OCI-LY1 (cell line): Measurements from ENCODE around the gene PGA5.

Source experiments
- H2AFZ ChIP-seq: fragments of 200-600 bp; sonication (generic), shearing (Covaris generic); 2 replicates; pipeline ENCODE4 v1.6.0; 2014; ENCODE audit warnings: antibody characterized with exemption, mild to moderate bottlenecking, low read length
- H3F3A ChIP-seq: fragments of 200-600 bp; sonication (generic), shearing (Covaris generic); 2 replicates; pipeline ENCODE4 v1.6.0; 2014; ENCODE audit warnings: mild to moderate bottlenecking, antibody characterized with exemption, low read length, moderate library complexity; ENCODE audit not compliant: insufficient read depth
- H3K27ac ChIP-seq: fragments of 200-600 bp; sonication (generic); 2 replicates; pipeline ENCODE4 v1.5.1; 2014; ENCODE audit warnings: low read length, mixed run types, mild to moderate bottlenecking, low read depth; ENCODE audit not compliant: poor library complexity, severe bottlenecking
- H3K27me3 ChIP-seq: fragments of 200-600 bp; sonication (generic); 2 replicates; pipeline ENCODE4 v1.6.0; 2014; ENCODE audit warnings: antibody characterized with exemption, mild to moderate bottlenecking, low read length, moderate library complexity; ENCODE audit not compliant: insufficient read depth
- H3K36me3 ChIP-seq: fragments of 200-600 bp; sonication (generic); 2 replicates; pipeline ENCODE4 v1.6.1; 2014; ENCODE audit warnings: mild to moderate bottlenecking, antibody characterized with exemption, low read length, moderate library complexity, mixed read lengths; ENCODE audit not compliant: insufficient read depth
- H3K4me1 ChIP-seq: fragments of 200-600 bp; sonication (generic); 2 replicates; pipeline ENCODE4 v1.5.1; 2014; ENCODE audit warnings: mild to moderate bottlenecking, low read length, moderate library complexity; ENCODE audit not compliant: insufficient read depth, severe bottlenecking
- H3K4me2 ChIP-seq: fragments of 200-600 bp; sonication (generic), shearing (Covaris generic); 2 replicates; pipeline ENCODE4 v1.6.1; 2014; ENCODE audit warnings: low read length
- H3K4me3 ChIP-seq: fragments of 200-600 bp; sonication (generic); 2 replicates; pipeline ENCODE4 v1.5.1; 2014; ENCODE audit warnings: low read length, low read depth, mild to moderate bottlenecking, mixed read lengths; ENCODE audit not compliant: poor library complexity, severe bottlenecking
- H3K79me2 ChIP-seq: fragments of 200-600 bp; shearing (Covaris generic); 2 replicates; pipeline ENCODE4 v1.6.1; 2016; ENCODE audit warnings: mixed run types, low read length, mixed read lengths; ENCODE audit not compliant: insufficient read depth
- H3K9ac ChIP-seq: fragments of 200-600 bp; sonication (generic), shearing (Covaris generic); 2 replicates; pipeline ENCODE4 v1.6.1; 2014; ENCODE audit warnings: mild to moderate bottlenecking, low read length, mixed read lengths
- H3K9me2 ChIP-seq: fragments of 200-600 bp; sonication (generic), shearing (Covaris generic); 2 replicates; pipeline ENCODE4 v1.6.1; 2014; ENCODE audit warnings: low read depth, mild to moderate bottlenecking, low read length, mixed read lengths
- H3K9me3 ChIP-seq: fragments of 200-600 bp; shearing (Covaris generic); 2 replicates; pipeline ENCODE4 v1.6.1; 2014; ENCODE audit warnings: low read length, mixed read lengths
- H4K20me1 ChIP-seq: fragments of 200-600 bp; sonication (generic), shearing (Covaris generic); 2 replicates; pipeline ENCODE4 v1.6.0; 2016; ENCODE audit warnings: mild to moderate bottlenecking, low read length; ENCODE audit not compliant: insufficient read depth
- EZH2 ChIP-seq: fragments of 200-600 bp; sonication (generic), shearing (Covaris generic); IDR thresholded peaks from 2 replicates; pipeline ENCODE4 v1.8.0; 2017; ENCODE audit warnings: borderline replicate concordance, mixed run types, mild to moderate bottlenecking, antibody characterized with exemption, low read length, moderate library complexity, mixed read lengths
- TF ChIP-seq, protein P1 (sequence below): fragments of 200-600 bp; sonication (generic), shearing (Covaris generic); IDR thresholded peaks from 2 replicates; pipeline ENCODE4 v1.5.1; 2017; ENCODE audit warnings: mild to moderate bottlenecking, antibody characterized with exemption, low read length, moderate library complexity, mixed read lengths

Gene PGA5

DNA sequence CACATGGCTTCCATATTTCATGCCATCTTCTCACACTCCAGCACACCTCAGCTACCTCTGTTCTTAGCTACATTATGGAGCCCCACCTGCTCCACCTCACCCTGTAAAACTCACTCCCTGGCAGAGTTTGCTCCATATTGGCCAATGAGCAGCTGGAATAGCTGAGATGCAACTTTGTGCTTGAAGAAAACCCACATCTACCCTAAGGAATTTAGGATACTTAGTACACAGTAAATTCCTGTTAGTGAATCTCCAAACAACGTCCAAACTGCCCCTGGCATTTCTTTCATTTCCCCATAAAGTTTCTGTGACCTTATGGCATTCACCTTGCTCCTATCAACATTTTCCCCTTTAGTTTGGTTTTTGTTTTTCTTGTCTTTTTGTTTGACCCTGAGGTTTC, 56.4 kb downstream of the PGA5 start:
- Histone ChIP-seq H4K20me1 (no peaks in the 10 kb centered on the region), H3K27ac (no peak overlapping the region), H3K4me1 (peaks cover 16% of the 10 kb centered on the region), H3K4me3 (no peak overlapping the region), H3K79me2 (no peaks in the 10 kb centered on the region), H3K36me3 (peaks cover 52% of the 10 kb centered on the region), H3K4me2 (no peak overlapping the region), H3F3A (no peaks in the 10 kb centered on the region), H3K27me3 (no peaks in the 10 kb centered on the region), H2AFZ (no peak overlapping the region), H3K9me2 (no peaks in the 10 kb centered on the region), H3K9ac (no peak overlapping the region), H3K9me3 (no peaks in the 10 kb centered on the region)
- TF ChIP-seq, protein P1, sequence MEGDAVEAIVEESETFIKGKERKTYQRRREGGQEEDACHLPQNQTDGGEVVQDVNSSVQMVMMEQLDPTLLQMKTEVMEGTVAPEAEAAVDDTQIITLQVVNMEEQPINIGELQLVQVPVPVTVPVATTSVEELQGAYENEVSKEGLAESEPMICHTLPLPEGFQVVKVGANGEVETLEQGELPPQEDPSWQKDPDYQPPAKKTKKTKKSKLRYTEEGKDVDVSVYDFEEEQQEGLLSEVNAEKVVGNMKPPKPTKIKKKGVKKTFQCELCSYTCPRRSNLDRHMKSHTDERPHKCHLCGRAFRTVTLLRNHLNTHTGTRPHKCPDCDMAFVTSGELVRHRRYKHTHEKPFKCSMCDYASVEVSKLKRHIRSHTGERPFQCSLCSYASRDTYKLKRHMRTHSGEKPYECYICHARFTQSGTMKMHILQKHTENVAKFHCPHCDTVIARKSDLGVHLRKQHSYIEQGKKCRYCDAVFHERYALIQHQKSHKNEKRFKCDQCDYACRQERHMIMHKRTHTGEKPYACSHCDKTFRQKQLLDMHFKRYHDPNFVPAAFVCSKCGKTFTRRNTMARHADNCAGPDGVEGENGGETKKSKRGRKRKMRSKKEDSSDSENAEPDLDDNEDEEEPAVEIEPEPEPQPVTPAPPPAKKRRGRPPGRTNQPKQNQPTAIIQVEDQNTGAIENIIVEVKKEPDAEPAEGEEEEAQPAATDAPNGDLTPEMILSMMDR: no peak
- TF ChIP-seq EZH2: no peak

DNA sequence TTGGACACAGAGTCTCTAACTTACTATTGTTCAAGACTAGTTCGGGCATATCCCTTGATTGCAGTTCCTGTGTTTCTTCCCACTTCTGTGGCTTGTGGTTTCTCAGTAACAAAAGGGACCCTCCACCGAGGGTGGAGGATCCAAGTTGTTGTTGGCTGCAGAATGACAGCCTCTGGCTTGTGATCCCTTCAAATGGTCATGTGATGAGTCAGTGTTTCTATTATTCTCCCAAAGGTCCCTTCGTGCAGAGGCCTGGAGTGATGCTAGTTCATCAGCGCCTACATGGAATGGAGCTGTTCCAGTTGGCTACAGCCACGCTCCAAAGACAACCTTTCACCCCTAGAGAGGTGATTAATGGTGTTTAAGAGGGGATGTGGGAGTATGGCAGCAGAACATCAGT, 56.8 kb downstream of the PGA5 start:
- Histone ChIP-seq H3K79me2 (no peaks in the 10 kb centered on the region), H3K4me2 (no peak overlapping the region), H3K36me3 (peaks cover 56% of the 10 kb centered on the region), H2AFZ (no peak overlapping the region), H3F3A (no peaks in the 10 kb centered on the region), H3K4me3 (no peak overlapping the region), H4K20me1 (no peaks in the 10 kb centered on the region), H3K27ac (no peak overlapping the region), H3K9me3 (no peaks in the 10 kb centered on the region), H3K4me1 (peaks cover 16% of the 10 kb centered on the region), H3K9me2 (no peaks in the 10 kb centered on the region), H3K9ac (no peak overlapping the region), H3K27me3 (no peaks in the 10 kb centered on the region)
- TF ChIP-seq, protein P1: no peak
- TF ChIP-seq EZH2: no peak

DNA sequence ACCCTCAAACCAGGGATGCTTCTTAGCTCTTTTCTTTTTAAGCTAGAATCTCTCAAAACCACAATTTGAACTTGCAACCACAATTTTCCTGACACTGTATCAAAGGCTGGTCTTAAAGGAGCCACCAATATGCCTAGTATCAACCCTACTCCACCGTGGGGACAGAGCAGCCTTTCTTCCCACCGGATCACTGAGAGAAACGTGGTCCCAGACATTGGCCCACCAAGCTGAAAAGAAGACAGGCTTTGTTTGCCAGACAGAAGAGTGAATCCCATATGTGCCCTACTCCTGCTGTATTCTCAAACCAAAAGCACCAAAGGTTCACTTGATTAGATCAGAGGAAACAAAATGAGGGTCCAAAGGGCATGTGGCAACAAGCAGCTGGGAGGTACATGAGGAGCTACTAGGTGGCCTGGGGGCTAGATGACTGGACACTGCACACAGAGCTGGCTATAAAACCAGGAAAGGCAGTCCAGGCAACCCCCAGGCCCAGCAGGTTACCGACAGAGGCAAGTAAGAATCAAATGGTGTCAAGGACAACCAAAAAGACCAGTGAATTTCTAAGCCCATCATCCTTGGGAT, 57.8 kb downstream of the PGA5 start:
- Histone ChIP-seq H3K27me3 (no peaks in the 10 kb centered on the region), H3F3A (no peaks in the 10 kb centered on the region), H3K4me1 (peaks cover 12% of the 10 kb centered on the region), H2AFZ (no peak overlapping the region), H3K79me2 (no peaks in the 10 kb centered on the region), H3K9me3 (no peaks in the 10 kb centered on the region), H3K27ac (no peak overlapping the region), H4K20me1 (no peaks in the 10 kb centered on the region), H3K4me2 (no peak overlapping the region), H3K4me3 (no peak overlapping the region), H3K36me3 (peaks cover 66% of the 10 kb centered on the region), H3K9ac (no peak overlapping the region), H3K9me2 (no peaks in the 10 kb centered on the region)
- TF ChIP-seq, protein P1: no peak
- TF ChIP-seq EZH2: no peak
